H1 (cell line): ENCODE data around the gene BOLA3. TPM values are rescaled to one million over a fixed set of nuclear protein-coding genes. Genes with fewer than 3 reads are reported as not detected.

Source experiments
- CTCF ChIA-PET: fragments of 300-600 bp; sonication (Branson Sonifier 250); formaldehyde crosslinking; loops from one replicate; lab custom pipeline; 2021; ENCODE audit not compliant: partially characterized antibody; lab: Charles Lee
- POLR2A ChIA-PET: fragments of 300-600 bp; sonication (Branson Sonifier 250); formaldehyde crosslinking; loops from one replicate; lab custom pipeline; 2021; ENCODE audit warnings: inconsistent platforms; ENCODE audit not compliant: partially characterized antibody; lab: Charles Lee
- DNase-seq, 2 experiments: peaks; one replicate each; pipeline versions ENCODE4 v3.0.0 to v3.0.0-alpha.2; 2010 to 2022; ENCODE audit warnings: low spot score in 2 of 2, low read depth in 1 of 2, mixed read lengths in 1 of 2
- FAIRE-seq: peaks from 2 replicates; lab custom pipeline; 2011; peaks lifted over from hg19 to GRCh38; lab: Jason Lieb, UNC
- H2AFZ ChIP-seq: 2 replicates; pipeline ENCODE4 v1.8.1; 2012; ENCODE audit warnings: low read length, inconsistent platforms
- H2AK5ac ChIP-seq: 2 replicates; pipeline ENCODE4 v1.6.1; 2013; ENCODE audit warnings: low read depth, low read length
- H2BK120ac ChIP-seq: replicated peaks from 2 replicates; pipeline ENCODE3; 2013; ENCODE audit warnings: low read depth, low read length, inconsistent platforms
- H2BK12ac ChIP-seq: 2 replicates; pipeline ENCODE4 v1.6.1; 2013; ENCODE audit warnings: low read depth, low read length
- H2BK15ac ChIP-seq: 2 replicates; pipeline ENCODE4 v1.6.1; 2013; ENCODE audit warnings: low read length
- H2BK20ac ChIP-seq: 2 replicates; pipeline ENCODE4 v1.6.1; 2013; ENCODE audit warnings: low read length
- H2BK5ac ChIP-seq: 2 replicates; pipeline ENCODE4 v1.6.1; 2013; ENCODE audit warnings: low read depth, low read length
- H3K14ac ChIP-seq: 2 replicates; pipeline ENCODE4 v1.6.1; 2013; ENCODE audit warnings: inconsistent platforms; ENCODE audit not compliant: insufficient read length
- H3K18ac ChIP-seq: 2 replicates; pipeline ENCODE4 v1.6.1; 2013; ENCODE audit warnings: low read length; ENCODE audit errors: extremely low read depth
- H3K23ac ChIP-seq: 2 replicates; pipeline ENCODE4 v1.6.1; 2013; ENCODE audit warnings: inconsistent platforms; ENCODE audit not compliant: insufficient read length
- H3K23me2 ChIP-seq: 2 replicates; pipeline ENCODE4 v1.6.1; 2013; ENCODE audit warnings: low read depth, low read length
- H3K27ac ChIP-seq: 2 replicates; pipeline ENCODE4 v1.6.1; 2011; ENCODE audit warnings: low read depth, low read length, inconsistent platforms
- H3K27me3 ChIP-seq, 4 experiments: replicated peaks in 1 of 4; 1 replicate in 1 of 4; 2 replicates in 3 of 4; pipeline versions ENCODE4 v1.6.1 to v1.8.1; 2011 to 2013; ENCODE audit warnings: low read length in 3 of 4, mild to moderate bottlenecking in 3 of 4, inconsistent platforms in 2 of 4, mixed read lengths in 2 of 4, moderate library complexity in 1 of 4; ENCODE audit not compliant: control insufficient read depth in 3 of 4, insufficient read depth in 3 of 4; ENCODE audit errors: extremely low read depth in 1 of 4
- H3K36me3 ChIP-seq, 4 experiments: 2 replicates each; pipeline versions ENCODE4 v1.6.1 to v1.8.1; 2011 to 2013; ENCODE audit warnings: mild to moderate bottlenecking in 4 of 4, low read length in 3 of 4, moderate library complexity in 2 of 4, control low read depth in 1 of 4, inconsistent platforms in 1 of 4; ENCODE audit not compliant: insufficient read depth in 4 of 4, control insufficient read depth in 2 of 4
- H3K4ac ChIP-seq: replicated peaks from 2 replicates; pipeline ENCODE3; 2013; ENCODE audit warnings: low read length, low read depth, mixed read lengths, inconsistent platforms; ENCODE audit not compliant: insufficient read length
- H3K4me1 ChIP-seq, 4 experiments: replicated peaks in 1 of 4; 1 replicate in 1 of 4; 2 replicates in 3 of 4; pipeline versions ENCODE4 v1.6.1 to v1.8.1; 2011 to 2013; ENCODE audit warnings: low read length in 3 of 4, inconsistent platforms in 2 of 4, mixed read lengths in 1 of 4; ENCODE audit not compliant: insufficient read depth in 4 of 4, control insufficient read depth in 3 of 4
- H3K4me2 ChIP-seq, 2 experiments: 2 replicates each; pipeline versions ENCODE4 v1.6.1 to v1.8.1; 2011 to 2013; ENCODE audit warnings: low read depth in 2 of 2, low read length in 2 of 2, control low read depth in 1 of 2, inconsistent platforms in 1 of 2, mild to moderate bottlenecking in 1 of 2; ENCODE audit not compliant: insufficient read depth in 1 of 2
- H3K4me3 ChIP-seq, 4 experiments: fragments of 200-600, 300-600 bp in 1 of 4; sonication (generic), shearing (Covaris generic), sonication (Bioruptor Twin) in 1 of 4; 2 replicates each; pipeline versions ENCODE4 v1.5.1 to v1.8.1; 2011 to 2016; ENCODE audit warnings: low read length in 4 of 4, low read depth in 3 of 4, control low read depth in 2 of 4, inconsistent platforms in 2 of 4, mild to moderate bottlenecking in 2 of 4, mixed read lengths in 1 of 4, moderate library complexity in 1 of 4; ENCODE audit not compliant: insufficient read depth in 2 of 4; ENCODE audit errors: extremely low read depth in 1 of 4
- H3K56ac ChIP-seq: replicated peaks from 2 replicates; pipeline ENCODE3; 2013; ENCODE audit warnings: low read depth, mild to moderate bottlenecking, mixed read lengths, low read length, inconsistent platforms; ENCODE audit not compliant: insufficient read length
- H3K79me1 ChIP-seq: 2 replicates; pipeline ENCODE4 v1.6.1; 2013; ENCODE audit warnings: low read depth, low read length, control low read depth
- H3K79me2 ChIP-seq, 2 experiments: 2 replicates each; pipeline versions ENCODE4 v1.6.1 to v1.8.1; 2012 to 2013; ENCODE audit warnings: low read length in 2 of 2, mild to moderate bottlenecking in 2 of 2, inconsistent platforms in 1 of 2; ENCODE audit not compliant: insufficient read depth in 2 of 2, control insufficient read depth in 1 of 2
- H3K9ac ChIP-seq, 4 experiments: replicated peaks in 1 of 4; 1 replicate in 1 of 4; 2 replicates in 3 of 4; pipeline versions ENCODE4 v1.6.1 to v1.8.1; 2011 to 2013; ENCODE audit warnings: low read depth in 3 of 4, low read length in 3 of 4, control low read depth in 2 of 4, mild to moderate bottlenecking in 2 of 4, moderate library complexity in 2 of 4, inconsistent platforms in 1 of 4; ENCODE audit errors: extremely low read depth in 1 of 4
- H3K9me3 ChIP-seq, 2 experiments: 2 replicates each; pipeline versions ENCODE4 v1.6.1 to v1.8.1; 2012 to 2013; ENCODE audit warnings: mild to moderate bottlenecking in 2 of 2, moderate library complexity in 2 of 2, control low read depth in 1 of 2, inconsistent platforms in 1 of 2, low read depth in 1 of 2, low read length in 1 of 2, mixed read lengths in 1 of 2; ENCODE audit not compliant: insufficient read depth in 2 of 2
- H4K20me1 ChIP-seq, 2 experiments: replicated peaks in 1 of 2; 2 replicates each; pipeline versions ENCODE3 to v1.8.1; 2011 to 2013; ENCODE audit warnings: inconsistent platforms in 2 of 2, low read length in 2 of 2, mild to moderate bottlenecking in 1 of 2; ENCODE audit not compliant: insufficient read depth in 2 of 2, control insufficient read depth in 1 of 2
- H4K5ac ChIP-seq: 2 replicates; pipeline ENCODE4 v1.6.1; 2013; ENCODE audit warnings: low read length, low read depth, mixed read lengths, inconsistent platforms; ENCODE audit not compliant: insufficient read length
- H4K8ac ChIP-seq: 2 replicates; pipeline ENCODE4 v1.8.0; 2013; ENCODE audit warnings: mild to moderate bottlenecking, moderate library complexity, low read length, inconsistent platforms; ENCODE audit not compliant: insufficient read depth; ENCODE audit errors: extremely low read depth
- H4K91ac ChIP-seq: replicated peaks from 2 replicates; pipeline ENCODE3; 2013; ENCODE audit warnings: low read length, mixed read lengths, inconsistent platforms; ENCODE audit not compliant: insufficient read length
- CBX5 ChIP-seq: fragments of 300-800, 300-1000 bp; sonication (generic); IDR thresholded peaks from 2 replicates; pipeline ENCODE4 v1.7.1; 2016; ENCODE audit warnings: antibody characterized with exemption, low read length, low read depth
- FOSL1 ChIP-seq: IDR thresholded peaks from 2 replicates; pipeline ENCODE4 v1.6.1; 2011; ENCODE audit warnings: mild to moderate bottlenecking, low read depth, low read length, moderate library complexity; ENCODE audit not compliant: insufficient read depth
- KDM1A ChIP-seq: fragments of 200-600, 300-600 bp; sonication (generic); IDR thresholded peaks from 2 replicates; pipeline ENCODE4 v1.7.1; 2016; ENCODE audit warnings: mild to moderate bottlenecking, low read length, borderline replicate concordance
- SP1 ChIP-seq: IDR thresholded peaks from 2 replicates; pipeline ENCODE4 v1.6.1; 2011; ENCODE audit warnings: low read depth, low read length
- ZNF274 ChIP-seq: IDR thresholded peaks from 2 replicates; pipeline ENCODE4 v1.7.0; 2012; ENCODE audit warnings: low read length, borderline replicate concordance; ENCODE audit errors: extremely low read depth
- WGBS, 2 experiments: shearing (Covaris generic) in 1 of 2; methylation state at CpG; one replicate each; pipeline versions ENCODE4 v1.1.6 to v1.1.7; 2013 to 2015; ENCODE audit warnings: low lambda C conversion rate in 2 of 2, mixed read lengths in 2 of 2, inconsistent platforms in 1 of 2, low coverage in 1 of 2, missing lambda C conversion rate in 1 of 2; ENCODE audit not compliant: insufficient replicate concordance in 2 of 2, insufficient coverage in 1 of 2, insufficient read length in 1 of 2; ENCODE audit errors: extremely low coverage in 1 of 2, missing lambda C conversion rate in 1 of 2; 5-methylcytosine and 5-hydroxymethylcytosine counted together
- long read RNA-seq, 2 experiments: library from RNA in 1 of 2; library from capped mRNA in 1 of 2; stranded (forward); transcript quantifications; one replicate each; pipeline ENCODE4 v2.0.0, GENCODE V29; 2021; ENCODE audit warnings: inconsistent platforms in 1 of 2
- polyA minus RNA-seq, 3 experiments: library from RNA; depleted of rRNA, polyadenylated mRNA; stranded (reverse); fragments of >200 nt; gene quantifications; 1 replicate in 2 of 3; 2 replicates in 1 of 3; pipeline ENCODE4 v1.2.3, GENCODE V29; 2011
- polyA plus RNA-seq, 7 experiments: library from polyadenylated mRNA; depleted of rRNA in 3 of 7; stranded (reverse) in 5 of 7; unstranded in 2 of 7; fragments of >200 nt in 5 of 7; fragments of 200-250 nt in 2 of 7; gene quantifications; 1 replicate in 5 of 7; 2 replicates in 1 of 7; 4 replicates in 1 of 7; pipeline versions ENCODE4 v1.2.1 to v1.2.3, GENCODE V29; 2011 to 2013; ENCODE audit warnings: missing spikeins in 2 of 7, mixed read lengths in 2 of 7
- total RNA-seq: library from RNA; stranded (reverse); fragmentation: NEBNext Ultra II Directional; extraction: Animal tissue kit (Norgen Biotek cat#: 25700); gene quantifications from 2 replicates; pipeline ENCODE4 v1.2.1, GENCODE V29; 2021
- TF ChIP-seq, protein P1 (sequence below): IDR thresholded peaks from 2 replicates; pipeline ENCODE4 v1.6.1; 2012; ENCODE audit warnings: inconsistent platforms

Gene BOLA3, protein sequence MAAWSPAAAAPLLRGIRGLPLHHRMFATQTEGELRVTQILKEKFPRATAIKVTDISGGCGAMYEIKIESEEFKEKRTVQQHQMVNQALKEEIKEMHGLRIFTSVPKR
- total RNA-seq: 67.3 and 68.6 TPM in 2 replicates
- polyA plus RNA-seq (2011; rRNA removed): 41.5 and 46.1 TPM in 2 replicates
- 52.0 TPM for polyA plus RNA-seq (2011; cell fraction: cytosol; rRNA removed)
- polyA plus RNA-seq (2011; cell fraction: nucleus; rRNA removed): 13.3 TPM
- polyA plus RNA-seq (2012, experiment 1 of 2): 42.8 to 64.7 TPM (median 51.8 TPM) in 4 replicates
- polyA plus RNA-seq (2012, experiment 2 of 2): 54.5 TPM
- 116 TPM for polyA plus RNA-seq (2013, experiment 1 of 2)
- 116 TPM for polyA plus RNA-seq (2013, experiment 2 of 2)
- polyA minus RNA-seq (2011; rRNA and poly(A)+ RNA removed): 5.1 and 5.5 TPM in 2 replicates
- 16.7 TPM for polyA minus RNA-seq (2011; cell fraction: cytosol; rRNA and poly(A)+ RNA removed)
- 26.5 TPM for polyA minus RNA-seq (2011; cell fraction: nucleus; rRNA and poly(A)+ RNA removed)
- long read RNA-seq, experiment 1, transcript BOLA3-204 (3 exons, 667 nt): minor isoform, 6 of 74 reads
- long read RNA-seq, experiment 1, transcript BOLA3-201 (3 exons, 444 nt): minor isoform, 17 of 74 reads
- long read RNA-seq, experiment 1, transcript BOLA3-202 (4 exons, 639 nt): major isoform, 46 of 74 reads
- long read RNA-seq, experiment 1, partial matches to known transcripts: 1 of 74 reads
- long read RNA-seq, experiment 1, other reads (novel, unspliced or antisense): 3 of 74 reads
- long read RNA-seq, experiment 2, partial matches to known transcripts: 0 of 3 reads
- long read RNA-seq, experiment 2, other reads (novel, unspliced or antisense): 1 of 3 reads

DNA sequence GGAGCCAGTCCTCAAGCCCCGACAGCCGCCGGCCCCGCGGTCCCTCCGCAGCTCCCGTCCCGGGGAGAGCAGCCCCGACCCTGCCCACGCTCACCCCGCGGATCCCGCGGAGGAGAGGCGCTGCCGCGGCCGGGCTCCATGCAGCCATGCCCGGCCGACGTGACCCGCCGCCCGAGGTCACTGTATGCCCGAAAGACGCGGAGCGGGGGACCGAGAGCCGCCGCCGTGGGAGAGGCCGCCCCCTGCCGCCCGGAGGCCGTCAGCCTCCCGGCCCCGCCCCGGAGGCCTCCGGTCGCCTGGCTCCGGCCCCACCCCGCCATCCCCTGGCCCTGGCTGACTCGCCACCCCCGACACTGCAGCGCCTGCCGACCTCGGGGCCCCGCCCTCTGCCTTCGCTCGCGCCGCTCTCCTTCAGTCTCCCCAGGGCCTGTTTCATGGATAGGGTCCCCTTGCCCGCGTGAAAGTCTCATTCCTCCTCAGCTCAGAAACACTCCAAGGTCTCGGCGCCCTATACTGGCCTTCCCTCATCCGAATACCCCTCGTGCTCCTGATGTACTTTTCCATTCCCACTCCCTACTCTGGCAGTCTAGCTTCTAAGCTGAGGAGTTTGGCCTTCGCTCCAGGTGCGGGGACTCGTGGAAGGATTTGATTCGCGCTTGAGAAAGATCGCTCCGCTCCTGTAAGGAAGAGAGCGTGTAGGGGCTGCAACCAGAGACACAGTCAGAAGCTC is at the start of gene BOLA3:
TSS of gene BOLA3 (minus strand) at position 186 of the 730 bp plus-strand sequence. CDS start at position 148, 38 bp downstream.
- H3K56ac ChIP-seq: no peak within 1 kb of the TSS
- H2AK5ac ChIP-seq: peak within 1 kb of the TSS; percentile 41; the same call in 1 of the 2 replicates
- no peak within 1 kb of the TSS for H2BK15ac ChIP-seq
- H2AFZ ChIP-seq: peak within 1 kb of the TSS; percentile 90
- H3K4me1 ChIP-seq: peaks cover 0 to 8% (median 2%) of the 10 kb centered on the region in 4 experiments; a peak in 4 of 7 replicates
- H4K20me1 ChIP-seq: peaks cover 0 to 5% of the 10 kb centered on the region in 2 experiments
- H2BK20ac ChIP-seq: no peak within 1 kb of the TSS; the same call in 1 of the 2 replicates
- H3K27ac ChIP-seq: peak within 1 kb of the TSS; percentile 35; the same call in 1 of the 2 replicates
- peaks cover 0 to 23% (median 0%) of the 10 kb centered on the region in 4 experiments; a peak in 1 of 8 replicates for H3K36me3 ChIP-seq
- H2BK12ac ChIP-seq: peak within 1 kb of the TSS; percentile 70; the same call in 1 of the 2 replicates
- peaks cover 3% of the 10 kb centered on the region; the same call in 1 of the 2 replicates for H3K79me1 ChIP-seq
- ChIA-PET CTCF (interaction anchor here (0.7 to 7.3 kb wide), 20 partner anchors 9 to 324 kb away, joined by 3 to 48 read pairs (median 5); partner anchors contain the start of genes MOB1A and MTHFD2), POLR2A (interaction anchor here (0.7 to 68.3 kb wide), 25 partner anchors 10 to 320 kb away, joined by 3 to 2699 read pairs (median 4); partner anchors contain the start of genes MOB1A, MTHFD2, STAMBP and TET3)
- H3K4ac ChIP-seq: peak within 1 kb of the TSS; percentile 30
- H3K4me2 ChIP-seq: peak within 1 kb of the TSS; percentile 89
- peak within 1 kb of the TSS; percentile 75 to 92 (median 80) for H3K9ac ChIP-seq
- H3K79me2 ChIP-seq: peaks cover 0 to 10% of the 10 kb centered on the region in 2 experiments; a peak in 2 of 4 replicates
- peak within 1 kb of the TSS; percentile 66 for H3K18ac ChIP-seq
- H3K27me3 ChIP-seq: no peaks in the 10 kb centered on the region
- peak within 1 kb of the TSS; percentile 86; the same call in 1 of the 2 replicates for H2BK5ac ChIP-seq
- H3K23ac ChIP-seq: no peak within 1 kb of the TSS
- no peaks in the 10 kb centered on the region for H3K9me3 ChIP-seq
- peak within 1 kb of the TSS; percentile 75 for H4K8ac ChIP-seq
- H3K14ac ChIP-seq: no peak within 1 kb of the TSS
- H4K91ac ChIP-seq: peak within 1 kb of the TSS; percentile 25
- peak within 1 kb of the TSS; percentile 68 to 93 (median 74) for H3K4me3 ChIP-seq
- H3K23me2 ChIP-seq: peaks cover 15% of the 10 kb centered on the region; the same call in 1 of the 2 replicates
- H2BK120ac ChIP-seq: no peak within 1 kb of the TSS
- H4K5ac ChIP-seq: peak within 1 kb of the TSS; percentile 82
- 1% methylated on average over 32 of the region's 67 CpGs; no CpG with 5 or more reads in 1 of the 2 experiments for WGBS, 2 experiments
- DNase-seq: peak; percentile 49 to 94
- no peak for FAIRE-seq
- TF ChIP-seq, protein P1, sequence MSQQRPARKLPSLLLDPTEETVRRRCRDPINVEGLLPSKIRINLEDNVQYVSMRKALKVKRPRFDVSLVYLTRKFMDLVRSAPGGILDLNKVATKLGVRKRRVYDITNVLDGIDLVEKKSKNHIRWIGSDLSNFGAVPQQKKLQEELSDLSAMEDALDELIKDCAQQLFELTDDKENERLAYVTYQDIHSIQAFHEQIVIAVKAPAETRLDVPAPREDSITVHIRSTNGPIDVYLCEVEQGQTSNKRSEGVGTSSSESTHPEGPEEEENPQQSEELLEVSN: no peak; the same call in none of the 2 replicates
- no peak for TF ChIP-seq ZNF274
- no peak for TF ChIP-seq KDM1A
- no peak for TF ChIP-seq FOSL1
- no peak for TF ChIP-seq CBX5
- no peak for TF ChIP-seq SP1
